ENCODE data around the gene CACNA1B.
"Not testable (repeated sequence)": the region's sequence is repeated elsewhere in the genome, so short reads cannot be mapped to it uniquely, and the experiment has no call there.

Gene CACNA1B

DNA sequence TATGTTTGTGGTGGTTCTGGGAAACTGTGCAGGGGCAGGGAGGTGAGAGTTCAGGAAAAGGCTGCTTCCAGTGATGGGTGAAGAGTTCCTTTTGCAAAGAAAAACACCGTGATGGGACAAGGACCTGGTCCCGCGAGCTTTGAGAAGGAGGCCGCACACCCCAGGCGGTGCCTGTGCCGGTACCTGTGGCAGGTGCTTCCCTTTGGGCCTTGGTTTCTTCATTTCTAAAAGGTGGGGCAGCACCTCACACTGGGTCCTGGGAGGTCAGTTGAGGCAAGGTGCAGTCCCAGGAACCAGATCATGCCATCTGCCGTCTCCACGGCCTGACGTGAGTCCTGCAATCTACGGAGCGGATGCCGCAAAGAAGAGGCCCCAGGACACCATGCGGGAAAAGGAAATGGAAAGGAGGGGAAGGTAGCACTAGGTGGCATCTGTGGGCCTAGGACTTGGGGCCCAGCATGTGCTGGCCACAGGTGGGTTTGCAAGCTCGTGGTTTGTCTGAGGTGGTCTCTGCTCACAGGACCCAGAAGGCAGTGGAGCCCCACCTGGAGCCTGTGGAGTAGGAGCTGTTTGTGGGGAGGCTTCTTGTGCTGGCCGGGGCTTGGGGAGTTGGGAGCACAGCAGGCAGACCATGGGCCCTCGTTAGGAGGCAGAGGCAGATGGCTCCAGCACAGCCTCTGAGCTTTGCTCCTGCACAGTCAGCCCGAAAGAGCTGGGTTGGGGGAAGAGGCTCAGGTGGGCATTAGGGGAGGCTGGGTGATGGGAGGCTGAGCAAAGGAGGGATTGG lies 131.6 kb downstream of the CACNA1B start:
- FAIRE-seq (no peak), DNase-seq (ENCODE audit: extremely low spot score, insufficient read length, low read depth) (no peak)

DNA sequence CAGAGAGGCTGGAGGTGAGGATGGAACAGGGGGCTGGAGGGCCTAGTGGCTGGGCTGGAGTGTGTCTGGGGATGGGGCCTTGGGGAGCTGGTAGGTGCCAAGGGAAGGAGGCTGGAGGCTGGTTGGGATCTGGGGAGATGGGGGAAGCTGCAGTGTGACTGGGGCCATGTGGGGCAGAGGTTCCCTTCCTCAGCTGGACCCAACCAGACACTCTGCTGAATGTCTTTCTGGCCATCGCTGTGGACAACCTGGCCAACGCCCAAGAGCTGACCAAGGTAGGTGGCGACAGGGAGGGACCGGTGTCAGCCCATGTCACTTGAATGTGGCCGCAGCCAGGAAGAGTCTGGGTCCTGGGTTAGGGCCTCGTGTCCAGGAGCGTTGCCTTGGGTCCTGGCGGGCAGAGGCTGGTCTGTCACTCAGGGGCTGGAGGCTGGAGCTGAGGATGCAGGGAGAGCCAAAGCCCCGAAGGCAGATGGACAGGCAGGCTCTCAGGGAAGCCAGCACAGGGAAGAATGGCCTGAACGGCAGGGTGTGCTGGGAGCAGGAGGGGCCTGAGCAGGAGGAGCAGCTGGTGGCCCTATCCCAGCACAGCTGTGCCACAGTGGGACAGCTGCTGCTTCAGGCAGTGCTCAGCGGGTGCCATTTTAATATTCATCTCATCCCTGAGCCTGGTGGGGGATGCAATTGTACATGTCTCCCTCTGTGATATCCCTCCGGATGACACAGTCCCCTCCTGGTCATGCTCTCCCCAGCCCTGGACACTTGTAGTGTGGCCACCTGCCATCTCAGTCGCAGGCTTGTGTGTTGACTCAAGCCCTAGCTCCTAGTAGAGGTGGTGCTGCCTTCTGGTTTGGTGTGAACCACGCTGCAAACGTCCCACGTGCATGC lies 132.5 kb downstream of the CACNA1B start:
- FAIRE-seq, result no peak
- no peak for DNase-seq (ENCODE audit: extremely low spot score, insufficient read length, low read depth)

DNA sequence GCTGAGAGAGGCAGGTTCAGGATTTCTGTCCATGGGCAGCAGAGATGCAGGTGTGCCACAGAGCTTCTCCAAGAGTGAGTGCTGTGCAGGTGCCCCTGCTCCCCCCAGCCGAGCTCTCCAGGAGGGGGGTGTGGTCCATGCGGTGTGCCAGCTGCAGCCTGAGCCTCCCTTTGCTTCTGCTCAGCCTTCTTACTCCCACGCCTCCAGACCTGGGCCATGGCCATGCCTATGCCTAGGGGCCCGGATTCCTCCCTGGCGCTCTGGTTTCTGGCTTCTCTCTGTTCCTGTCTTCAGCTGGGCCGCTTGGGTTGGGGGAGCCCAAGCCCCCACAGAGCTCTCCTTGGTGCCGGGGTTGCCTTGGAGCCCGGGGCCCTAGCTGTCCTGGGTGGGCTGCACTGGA lies 133.3 kb downstream of the CACNA1B start:
- DNase-seq (ENCODE audit: extremely low spot score, insufficient read length, low read depth) (no peak), FAIRE-seq (no peak)

DNA sequence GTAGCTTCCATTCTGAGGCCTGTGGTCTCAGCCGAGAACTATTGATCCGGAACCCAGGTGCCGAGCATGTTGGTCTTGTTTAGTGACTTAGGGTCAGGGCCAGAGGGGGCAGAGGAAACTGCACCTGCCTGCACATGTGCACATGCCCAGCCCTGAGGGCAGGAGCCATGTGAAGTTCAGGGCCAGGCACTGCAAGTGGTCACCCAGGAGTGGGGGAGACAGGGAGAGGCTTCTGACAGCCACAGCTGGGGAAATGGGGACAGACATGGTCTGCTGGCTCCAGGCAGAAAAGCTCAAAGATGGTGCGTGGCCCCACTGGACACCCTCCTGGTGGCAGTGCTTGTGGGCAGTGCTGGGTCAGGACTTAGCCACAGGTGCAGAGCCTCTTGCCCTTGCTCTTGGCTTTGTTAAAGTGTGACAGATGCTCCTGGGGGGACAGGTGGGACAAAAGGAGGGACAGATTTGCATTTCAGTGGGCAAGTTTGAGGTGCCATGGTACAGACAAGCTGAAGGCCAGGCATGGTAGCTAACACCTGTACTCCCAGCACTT lies 134.4 kb downstream of the CACNA1B start:
- no peak for FAIRE-seq
- DNase-seq (ENCODE audit: extremely low spot score, insufficient read length, low read depth), result no peak

DNA sequence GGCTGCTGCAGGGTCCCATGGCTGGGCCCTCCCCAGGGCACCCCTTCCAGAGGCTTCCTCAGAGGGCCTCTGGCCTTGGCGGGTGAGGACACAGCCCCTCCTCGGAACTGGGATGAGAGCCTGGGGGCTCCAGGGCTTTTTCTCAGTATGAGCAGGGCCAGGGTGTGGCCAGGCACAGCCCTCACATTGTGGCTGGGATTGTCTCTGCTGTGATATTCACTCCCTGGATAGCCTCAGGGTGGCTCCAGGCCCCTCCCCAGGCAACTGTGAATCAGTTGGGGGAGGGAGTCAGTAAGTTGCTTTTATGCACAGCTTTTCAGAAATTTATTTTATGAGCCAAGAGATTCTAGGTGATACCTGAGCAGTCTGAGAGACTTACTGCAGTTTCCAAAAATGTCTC lies 135.7 kb downstream of the CACNA1B start:
- DNase-seq (ENCODE audit: extremely low spot score, insufficient read length, low read depth) (no peak), FAIRE-seq (no peak)

DNA sequence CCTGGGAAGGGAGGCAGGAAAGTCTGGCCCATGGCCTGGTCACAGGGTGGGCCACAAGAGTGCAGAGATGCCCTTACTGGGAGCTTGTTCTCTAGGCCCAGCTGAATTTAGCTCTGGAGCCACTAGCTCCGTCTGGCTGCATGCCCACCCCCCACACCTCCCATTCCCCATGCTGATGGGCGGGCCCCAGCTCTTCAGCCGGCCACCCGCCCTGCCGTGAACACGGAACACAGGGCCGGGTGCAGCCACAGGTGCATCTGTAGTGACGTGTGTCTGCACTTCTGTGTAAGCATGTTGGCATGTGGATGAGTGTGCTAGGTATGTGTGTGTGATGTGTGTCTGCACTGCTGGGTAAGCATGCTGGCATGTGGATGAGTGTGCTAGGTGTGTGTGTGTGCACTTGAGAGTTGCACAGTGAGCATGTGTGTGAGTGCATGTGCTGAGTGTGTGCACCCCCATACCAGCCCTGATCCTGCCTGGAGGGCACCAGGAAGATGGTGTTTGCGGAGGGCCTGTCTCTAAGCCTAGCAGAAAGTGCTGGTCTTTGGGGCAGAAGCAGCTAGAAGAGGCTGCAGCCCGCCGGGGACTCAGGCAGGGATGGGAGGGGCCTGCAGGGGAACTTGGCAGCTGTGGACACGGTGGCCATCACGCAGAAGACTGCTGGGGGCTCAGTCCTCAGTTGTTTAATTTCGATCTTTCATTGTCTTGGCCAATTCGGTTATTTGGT lies 136.4 kb downstream of the CACNA1B start:
- FAIRE-seq (no peak), DNase-seq (ENCODE audit: extremely low spot score, insufficient read length, low read depth) (no peak)

DNA sequence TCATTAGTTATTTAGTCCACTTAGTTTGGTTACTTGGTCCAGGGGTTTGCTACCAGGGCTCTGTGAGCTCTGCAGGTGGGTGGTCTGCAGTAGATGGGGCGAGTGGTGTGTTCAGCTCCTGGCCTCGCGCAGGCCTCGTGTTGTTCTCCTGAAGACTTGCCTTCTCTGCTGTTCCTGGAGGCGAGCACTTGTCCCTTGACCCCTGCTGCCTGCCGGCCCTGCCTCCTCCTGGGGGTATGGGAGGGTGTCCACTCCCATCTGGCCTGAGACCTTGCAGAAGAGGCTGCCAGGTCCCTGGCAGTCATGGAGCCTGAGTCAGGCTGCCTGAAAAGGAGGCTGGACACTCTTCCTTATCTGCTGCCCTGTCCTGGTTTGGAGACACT lies 137.0 kb downstream of the CACNA1B start:
- no peak for DNase-seq (ENCODE audit: extremely low spot score, insufficient read length, low read depth)
- no peak for FAIRE-seq

DNA sequence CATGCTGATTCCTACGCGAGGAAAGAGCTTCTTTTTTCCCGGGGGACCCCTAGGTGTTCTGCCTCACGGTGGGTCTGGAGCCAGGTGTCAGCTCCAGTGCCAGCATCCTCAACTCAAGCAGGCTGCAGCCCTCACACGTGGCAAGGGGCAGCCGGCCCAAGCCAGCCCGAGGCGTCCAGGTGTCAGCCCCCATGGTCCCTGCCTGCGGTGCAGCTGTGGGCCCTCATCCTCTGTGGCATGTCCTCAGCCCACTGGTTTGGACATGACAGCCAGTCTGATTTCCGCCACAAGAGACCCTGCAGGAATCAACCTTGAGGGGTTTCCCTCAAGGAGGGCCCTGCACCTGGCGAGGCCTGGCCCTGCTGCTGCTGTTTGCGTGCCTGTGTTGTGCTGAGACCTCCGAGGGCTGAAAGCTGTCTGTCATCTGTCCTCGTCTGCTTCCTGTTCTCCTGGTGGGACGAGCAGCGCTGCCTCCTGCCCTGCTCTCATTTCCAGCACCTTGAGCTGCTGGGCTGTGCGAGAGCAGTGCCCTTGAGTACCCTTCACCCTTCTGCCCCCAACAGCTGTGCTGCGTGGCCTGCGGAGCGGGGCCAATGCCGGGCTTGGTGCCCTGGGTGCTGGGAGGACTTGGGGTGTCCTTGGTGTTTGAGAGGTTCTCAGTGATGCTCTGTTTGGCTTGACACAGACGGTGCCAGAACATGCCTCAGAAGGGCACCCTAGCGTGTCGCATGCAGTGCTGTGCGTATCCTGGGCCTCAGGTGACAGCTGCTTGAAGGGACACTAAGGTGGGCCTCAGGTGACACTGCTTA lies 137.6 kb downstream of the CACNA1B start:
- DNase-seq (ENCODE audit: extremely low spot score, insufficient read length, low read depth), result no peak
- no peak for FAIRE-seq

DNA sequence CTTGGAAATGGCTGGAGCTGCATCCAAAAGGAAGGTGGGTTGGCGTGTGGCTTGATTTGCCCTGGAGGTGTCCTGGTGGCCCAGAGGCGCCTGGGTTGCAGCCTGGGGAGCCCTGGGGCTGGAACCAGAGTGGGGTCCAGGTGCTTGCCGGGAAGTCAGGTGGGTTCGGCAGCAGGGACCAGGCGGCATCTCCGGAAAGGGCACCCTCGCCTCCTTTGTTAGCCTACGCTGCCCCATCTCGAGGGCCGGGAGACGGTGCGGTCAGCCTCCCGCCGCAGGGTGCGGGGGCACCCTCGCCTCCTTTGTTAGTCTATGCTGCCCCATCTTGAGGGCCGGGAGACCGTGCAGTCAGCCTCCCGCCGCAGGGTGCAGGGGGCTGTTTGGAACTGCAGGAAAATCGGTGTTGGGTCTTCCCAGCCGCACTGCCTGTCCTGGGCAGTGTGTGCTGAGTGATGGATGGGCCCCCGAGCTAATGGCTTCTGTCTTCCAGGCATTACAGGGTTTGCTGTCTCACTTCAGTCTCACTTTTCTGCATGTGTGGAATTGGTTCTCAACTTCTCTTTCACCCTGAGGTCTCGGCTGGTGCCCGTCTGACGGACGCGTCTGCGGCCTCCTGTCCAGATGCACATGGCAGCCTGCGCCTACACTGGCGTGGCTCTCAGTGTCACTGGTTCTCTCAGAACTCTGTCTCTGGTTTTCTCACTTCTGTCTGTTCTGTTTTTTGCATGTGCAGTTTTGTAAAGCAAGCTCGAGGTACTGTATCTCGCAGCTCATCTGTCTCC lies 139.0 kb downstream of the CACNA1B start:
- no peak for FAIRE-seq
- no peak for DNase-seq (ENCODE audit: extremely low spot score, insufficient read length, low read depth)

DNA sequence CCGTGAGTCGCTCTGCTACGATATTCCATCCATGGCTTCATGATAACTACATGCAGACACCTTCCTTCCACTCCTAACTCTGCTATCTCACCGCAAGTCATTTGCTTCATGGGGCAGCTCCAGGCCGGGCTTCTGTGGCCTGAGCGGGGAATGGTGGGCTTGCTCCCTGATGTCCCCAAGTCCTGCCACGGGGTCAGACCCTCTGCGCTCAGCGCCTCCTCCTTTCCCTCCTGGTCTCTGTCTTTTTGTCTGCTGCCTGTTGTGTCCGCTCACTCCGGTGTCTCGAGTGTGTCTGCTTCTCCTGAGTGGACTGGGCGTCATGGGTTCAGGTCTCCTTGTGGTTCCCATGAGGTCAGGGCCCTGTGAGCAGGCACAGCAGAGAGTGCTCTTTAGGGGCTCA lies 139.6 kb downstream of the CACNA1B start:
- no peak for DNase-seq (ENCODE audit: extremely low spot score, insufficient read length, low read depth)
- no peak for FAIRE-seq

DNA sequence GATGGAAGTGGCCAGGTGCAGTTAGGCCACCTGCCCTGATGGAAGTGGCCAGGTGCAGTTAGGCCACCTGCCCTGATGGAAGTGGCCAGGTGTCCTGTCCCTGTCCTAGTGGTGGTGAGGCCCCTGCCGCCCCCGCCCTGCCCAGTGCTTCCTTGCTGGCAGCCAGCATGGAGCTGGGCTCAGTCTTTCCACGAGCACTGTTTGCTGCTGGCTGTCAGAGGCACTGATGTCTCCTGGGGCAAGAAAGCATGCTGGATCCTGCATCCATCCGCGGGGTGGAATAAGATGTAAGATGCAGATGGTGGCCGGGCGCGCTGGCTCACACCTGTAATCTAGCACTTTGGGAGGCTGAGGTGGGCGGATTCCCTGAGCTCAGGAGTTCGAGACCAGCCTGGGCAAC lies 141.9 kb downstream of the CACNA1B start:
- FAIRE-seq; DNase-seq (ENCODE audit: extremely low spot score, insufficient read length, low read depth): not testable (repeated sequence)

DNA sequence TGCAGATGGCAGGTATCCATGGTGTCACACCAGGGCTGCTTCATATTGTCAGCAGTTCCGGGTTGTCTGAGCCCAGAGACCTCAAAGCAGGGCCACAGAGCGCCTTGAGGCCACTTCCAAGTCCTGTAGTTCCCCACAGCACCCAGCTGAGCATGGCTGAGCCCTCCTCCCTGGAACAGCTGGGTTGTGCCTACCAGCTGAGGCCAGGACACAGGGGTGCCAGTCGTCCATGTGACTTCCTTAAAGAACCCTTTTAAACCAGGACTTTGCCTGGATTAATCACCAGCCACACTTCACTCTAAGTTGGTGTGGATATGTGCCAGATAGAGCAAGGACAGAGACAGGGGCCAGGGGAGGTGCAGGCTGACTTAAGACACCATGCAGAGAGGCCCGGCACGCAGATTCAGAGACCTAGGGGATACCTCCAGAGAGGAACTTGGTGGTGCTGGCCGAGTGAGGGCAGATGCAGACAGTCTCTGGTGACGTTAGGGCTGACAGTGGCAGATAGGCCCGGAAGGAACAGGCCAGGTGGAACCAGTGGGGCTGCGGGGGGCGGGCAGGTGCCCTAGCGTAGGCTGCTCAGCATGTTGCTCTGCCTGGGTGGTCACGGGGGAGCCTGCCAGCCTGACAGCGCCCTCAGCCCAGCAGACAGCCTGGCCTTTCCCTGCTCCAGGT lies 142.7 kb downstream of the CACNA1B start:
- FAIRE-seq (no peak), DNase-seq (ENCODE audit: extremely low spot score, insufficient read length, low read depth) (no peak)

DNA sequence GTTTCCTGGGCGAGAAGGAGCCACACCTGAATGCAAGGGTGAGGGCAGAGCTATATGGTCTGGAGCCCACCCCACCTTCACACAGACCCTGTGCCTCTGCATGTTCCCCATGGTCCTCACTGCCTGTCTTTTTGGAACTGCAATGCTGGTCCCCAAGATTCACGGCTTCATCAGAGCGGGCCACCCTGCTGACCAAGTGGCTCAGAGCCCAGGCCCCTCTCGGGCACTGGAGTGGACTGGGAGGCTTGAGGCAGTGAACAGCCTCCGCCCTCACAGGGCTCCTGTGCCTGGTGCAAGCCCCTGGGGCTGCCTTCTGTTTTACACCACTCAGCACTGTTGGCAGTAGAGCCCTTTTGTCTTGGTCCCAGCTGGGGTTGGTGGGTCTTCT lies 143.2 kb downstream of the CACNA1B start:
- no peak for FAIRE-seq

DNA sequence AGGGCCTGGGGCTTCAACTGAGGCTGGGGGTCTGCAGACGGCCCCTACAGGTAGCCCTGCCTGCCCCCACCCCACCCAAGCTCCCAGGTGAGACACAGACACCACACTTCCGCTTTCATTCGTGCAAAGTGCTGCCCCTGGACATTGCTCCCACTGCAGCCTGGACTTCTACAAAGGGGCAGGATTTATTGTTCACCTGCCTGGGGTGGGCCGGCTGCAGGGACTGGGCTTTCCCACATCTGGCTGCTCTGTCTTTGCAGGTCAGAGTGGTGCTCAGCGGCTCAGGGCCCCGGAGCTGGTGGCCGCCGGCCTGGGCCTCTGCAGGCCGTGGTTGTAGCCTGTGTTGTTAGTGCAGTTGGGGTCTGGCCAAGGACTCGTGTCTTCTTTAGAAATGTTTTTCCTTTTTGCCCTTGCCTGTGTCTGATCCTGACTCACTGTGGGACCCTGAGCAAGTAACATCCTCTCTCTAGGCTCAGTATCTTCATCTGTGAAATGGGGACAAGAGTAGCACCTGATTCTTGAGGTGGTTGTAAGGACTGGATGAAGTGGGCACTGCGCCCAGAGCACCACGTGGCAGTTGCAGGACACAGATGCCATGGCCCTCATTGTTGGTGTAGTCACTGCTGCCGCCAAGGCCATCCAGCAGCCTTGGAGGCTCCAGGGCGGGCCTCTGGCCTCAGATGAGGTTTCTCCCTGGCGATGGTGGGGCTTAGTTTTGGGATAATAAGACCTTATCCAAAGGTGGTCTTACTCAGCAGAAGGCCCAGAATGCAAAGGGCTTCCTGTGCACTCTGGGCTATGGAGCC lies 143.9 kb downstream of the CACNA1B start:
- DNase-seq (ENCODE audit: extremely low spot score, insufficient read length, low read depth) (no peak), FAIRE-seq (no peak)

More for the DNA sequence above, 143.2 kb downstream of the CACNA1B start:
- DNase-seq (ENCODE audit: extremely low spot score, insufficient read length, low read depth), result no peak

DNA sequence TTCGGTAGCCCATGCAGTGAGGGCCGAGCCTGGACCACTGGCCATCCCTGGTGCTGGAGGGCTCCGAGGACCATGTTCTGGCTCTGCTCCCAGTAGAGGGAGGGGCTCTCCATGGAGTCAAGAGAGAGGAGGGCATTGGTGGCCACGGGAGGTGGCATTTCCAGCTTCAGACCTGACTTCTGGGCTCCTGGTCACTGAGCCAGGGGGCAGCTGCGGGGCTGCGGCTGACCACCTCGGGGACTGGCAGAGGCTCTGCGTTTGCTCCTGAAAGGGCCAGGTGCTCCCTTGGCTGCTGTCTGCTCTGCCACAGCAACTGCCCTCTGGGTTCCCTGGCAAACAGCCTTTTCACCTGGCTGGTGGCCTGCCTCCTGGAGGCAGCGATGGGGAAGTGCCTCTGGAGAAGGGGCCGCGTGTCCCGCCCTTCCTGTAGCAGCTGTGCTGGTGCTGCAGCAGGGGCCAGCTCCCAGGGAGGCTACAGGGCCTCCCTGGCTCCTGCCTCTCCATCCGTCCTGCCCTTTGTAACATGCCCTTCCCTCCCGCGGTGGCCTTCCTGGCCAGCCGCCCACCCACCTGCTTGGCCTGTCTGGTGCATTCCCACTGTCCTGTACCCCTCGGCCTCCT lies 144.6 kb downstream of the CACNA1B start:
- FAIRE-seq, result no peak
- no peak for DNase-seq (ENCODE audit: extremely low spot score, insufficient read length, low read depth)

DNA sequence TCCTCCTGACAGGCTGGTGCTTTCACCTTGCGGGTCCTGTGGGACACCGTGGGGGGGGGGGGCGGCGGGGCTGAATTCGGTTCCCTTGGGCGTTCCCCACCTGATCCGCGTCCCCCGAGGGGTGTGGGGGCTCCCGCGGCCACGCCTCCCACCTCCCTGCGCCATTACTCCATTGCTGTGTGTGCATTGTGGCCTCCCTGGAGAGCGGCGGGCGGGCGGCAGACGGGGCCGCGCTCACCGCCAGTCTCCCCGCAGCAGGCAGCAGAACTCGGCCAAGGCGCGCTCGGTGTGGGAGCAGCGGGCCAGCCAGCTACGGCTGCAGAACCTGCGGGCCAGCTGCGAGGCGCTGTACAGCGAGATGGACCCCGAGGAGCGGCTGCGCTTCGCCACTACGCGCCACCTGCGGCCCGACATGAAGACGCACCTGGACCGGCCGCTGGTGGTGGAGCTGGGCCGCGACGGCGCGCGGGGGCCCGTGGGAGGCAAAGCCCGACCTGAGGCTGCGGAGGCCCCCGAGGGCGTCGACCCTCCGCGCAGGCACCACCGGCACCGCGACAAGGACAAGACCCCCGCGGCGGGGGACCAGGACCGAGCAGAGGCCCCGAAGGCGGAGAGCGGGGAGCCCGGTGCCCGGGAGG lies 145.3 kb downstream of the CACNA1B start:
- DNase-seq (ENCODE audit: extremely low spot score, insufficient read length, low read depth) (no peak), FAIRE-seq (no peak)

Measured in GM18507 (cell line).